Fibroblast of mammary gland (primary cell): ENCODE measurements around the gene RAI1.
"Not testable (repeated sequence)": the region's sequence is repeated elsewhere in the genome, so short reads cannot be mapped to it uniquely, and the experiment has no call there.

Experiments
- DNase-seq: peaks from one replicate; pipeline ENCODE4 v3.0.0-alpha.2; 2010; ENCODE audit warnings: low read depth
- H3K4me3 ChIP-seq: 2 replicates; pipeline ENCODE4 v1.5.1; 2011; ENCODE audit warnings: low read depth, mild to moderate bottlenecking, low read length, moderate library complexity; ENCODE audit not compliant: control insufficient read depth
- TF ChIP-seq, protein P1 (sequence below): conservative IDR thresholded peaks from 2 replicates; pipeline ENCODE4 v1.5.1; 2011; ENCODE audit warnings: low read depth, low read length, inconsistent platforms; ENCODE audit not compliant: control insufficient read depth, insufficient read depth

The RAI1 gene

DNA sequence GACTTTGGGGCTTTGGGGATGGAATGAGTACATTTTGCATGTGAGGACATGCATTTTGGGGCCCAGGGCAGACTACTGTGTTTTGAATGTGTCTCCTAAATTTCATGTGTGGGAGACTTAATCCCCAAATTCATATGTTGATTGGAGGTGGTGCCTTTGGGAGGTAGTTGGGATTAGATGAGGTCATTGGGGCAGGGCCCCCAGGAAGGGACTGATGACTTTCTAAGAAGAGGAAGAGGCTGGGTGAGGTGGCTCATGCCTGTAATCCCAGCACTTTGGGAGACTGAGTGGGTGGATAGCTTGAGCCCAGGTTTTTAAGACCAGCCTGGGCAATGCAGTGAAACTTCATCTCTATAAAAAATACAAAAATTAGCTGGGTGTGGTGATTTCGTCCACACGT, 42.8 kb upstream of the RAI1 start:
- no peak overlapping the region for H3K4me3 ChIP-seq
- DNase-seq = no peak
- TF ChIP-seq, protein P1, sequence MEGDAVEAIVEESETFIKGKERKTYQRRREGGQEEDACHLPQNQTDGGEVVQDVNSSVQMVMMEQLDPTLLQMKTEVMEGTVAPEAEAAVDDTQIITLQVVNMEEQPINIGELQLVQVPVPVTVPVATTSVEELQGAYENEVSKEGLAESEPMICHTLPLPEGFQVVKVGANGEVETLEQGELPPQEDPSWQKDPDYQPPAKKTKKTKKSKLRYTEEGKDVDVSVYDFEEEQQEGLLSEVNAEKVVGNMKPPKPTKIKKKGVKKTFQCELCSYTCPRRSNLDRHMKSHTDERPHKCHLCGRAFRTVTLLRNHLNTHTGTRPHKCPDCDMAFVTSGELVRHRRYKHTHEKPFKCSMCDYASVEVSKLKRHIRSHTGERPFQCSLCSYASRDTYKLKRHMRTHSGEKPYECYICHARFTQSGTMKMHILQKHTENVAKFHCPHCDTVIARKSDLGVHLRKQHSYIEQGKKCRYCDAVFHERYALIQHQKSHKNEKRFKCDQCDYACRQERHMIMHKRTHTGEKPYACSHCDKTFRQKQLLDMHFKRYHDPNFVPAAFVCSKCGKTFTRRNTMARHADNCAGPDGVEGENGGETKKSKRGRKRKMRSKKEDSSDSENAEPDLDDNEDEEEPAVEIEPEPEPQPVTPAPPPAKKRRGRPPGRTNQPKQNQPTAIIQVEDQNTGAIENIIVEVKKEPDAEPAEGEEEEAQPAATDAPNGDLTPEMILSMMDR = no peak

- DNase-seq = peak; percentile 14
- H3K4me3 ChIP-seq = not testable (repeated sequence)
These were observed 41.5 kb upstream of the RAI1 start for GRCh38 chr17:17639661-17640270.

DNA sequence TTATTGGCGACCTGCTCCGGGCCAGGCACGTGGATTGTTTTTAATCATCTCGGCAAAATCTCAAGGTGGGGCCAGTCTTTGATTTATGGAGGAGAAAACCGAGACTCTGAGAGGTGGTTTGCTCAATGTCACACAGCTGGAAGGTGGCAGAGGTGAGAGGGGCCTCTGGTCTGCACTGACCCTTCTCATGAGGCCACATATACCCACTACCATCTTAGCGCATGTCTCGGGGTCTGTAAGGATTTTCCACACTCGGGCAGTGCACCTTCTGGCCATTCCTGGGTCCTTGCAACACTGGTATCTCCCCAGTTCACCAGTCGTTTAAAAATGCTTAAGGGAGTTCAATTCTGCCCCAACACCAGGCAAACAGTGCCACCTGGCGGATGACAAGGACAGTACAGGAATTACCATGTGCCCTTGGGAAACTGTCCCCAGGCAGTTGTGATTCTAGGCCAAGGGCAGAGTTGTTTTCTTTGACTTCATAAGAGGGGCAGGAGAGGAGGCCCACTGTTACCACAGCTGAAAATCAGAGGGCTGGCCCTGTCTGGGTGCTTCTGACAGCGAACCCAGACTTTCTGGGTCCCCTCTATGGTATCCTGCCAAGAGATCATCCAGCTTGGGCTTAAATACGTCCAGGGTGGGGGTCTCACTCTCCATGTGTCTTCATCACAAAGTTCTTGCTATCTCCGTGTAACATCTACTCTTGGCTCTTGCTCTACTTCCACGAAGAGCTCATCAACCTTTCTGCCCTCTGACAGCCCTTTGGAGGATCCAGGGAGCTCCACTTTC, 39.4 kb upstream of the RAI1 start:
- DNase-seq = peak; percentile 79
- TF ChIP-seq, protein P1 = peak; percentile 93
- H3K4me3 ChIP-seq = no peak overlapping the region

DNA sequence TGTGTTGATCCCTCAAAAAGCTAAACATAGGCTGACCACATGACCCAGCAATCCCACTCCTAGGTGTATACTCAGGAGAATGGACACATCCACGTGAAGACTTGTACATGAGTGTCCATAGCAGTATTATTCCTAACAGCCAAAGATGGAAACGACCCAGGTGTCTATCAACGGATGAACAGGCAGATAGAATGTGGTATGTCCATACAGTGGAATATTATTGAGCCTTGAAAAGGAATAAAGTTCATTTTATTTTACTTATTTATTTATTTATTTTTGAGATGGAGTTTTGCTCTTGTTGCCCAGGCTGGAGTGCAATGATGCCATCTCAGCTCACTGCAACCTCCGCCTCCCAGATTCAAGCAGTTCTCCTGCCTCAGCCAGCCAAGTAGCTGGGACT, 36.1 kb upstream of the RAI1 start:
- DNase-seq, H3K4me3 ChIP-seq: not testable (repeated sequence)

- H3K4me3 ChIP-seq = no peak overlapping the region
- TF ChIP-seq, protein P1 = no peak
- DNase-seq = peak; percentile 21
These were observed 35.3 kb upstream of the RAI1 start for GRCh38 chr17:17645961-17646360.

GRCh38 chr17:17647524-17648178, 33.6 kb upstream of the RAI1 start:
- H3K4me3 ChIP-seq = no peak overlapping the region
- TF ChIP-seq, protein P1 = no peak
- DNase-seq = no peak

- DNase-seq = peak; percentile 51
- TF ChIP-seq, protein P1 = no peak
- H3K4me3 ChIP-seq = no peak overlapping the region
These were observed 32.5 kb upstream of the RAI1 start for GRCh38 chr17:17648762-17649161.
